Measurements from ENCODE around the gene CEP97.
"Not testable (repeated sequence)": the region's sequence is repeated elsewhere in the genome, so short reads cannot be mapped to it uniquely, and the experiment has no call there.

The CEP97 gene

DNA sequence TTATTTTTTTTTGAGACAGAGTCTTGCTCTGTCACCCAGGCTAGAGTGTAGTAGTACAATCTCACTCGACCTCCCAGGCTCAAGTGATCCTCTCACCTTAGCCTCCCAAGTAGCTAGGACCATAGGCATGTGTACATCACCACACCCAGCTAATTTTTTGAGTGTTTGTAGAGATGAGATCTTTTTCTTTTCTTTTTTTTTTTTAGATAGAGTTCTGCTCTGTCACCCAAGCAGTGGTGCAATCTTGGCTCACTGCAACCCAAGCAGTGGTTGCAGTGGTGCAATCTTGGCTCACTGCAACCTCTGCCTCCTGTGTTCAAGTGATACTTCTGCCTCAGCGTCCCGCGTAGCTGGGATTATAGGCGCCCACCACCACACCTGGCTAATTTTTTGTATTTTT lies 5.2 kb downstream of the CEP97 start:
- FAIRE-seq (no peak), DNase-seq (ENCODE audit: insufficient read length, low spot score) (no peak)
- TF ChIP-seq POLR2A (IDR thresholded peaks at IDR 0.05; ENCODE audit: low read depth, low read length), result no peak

DNA sequence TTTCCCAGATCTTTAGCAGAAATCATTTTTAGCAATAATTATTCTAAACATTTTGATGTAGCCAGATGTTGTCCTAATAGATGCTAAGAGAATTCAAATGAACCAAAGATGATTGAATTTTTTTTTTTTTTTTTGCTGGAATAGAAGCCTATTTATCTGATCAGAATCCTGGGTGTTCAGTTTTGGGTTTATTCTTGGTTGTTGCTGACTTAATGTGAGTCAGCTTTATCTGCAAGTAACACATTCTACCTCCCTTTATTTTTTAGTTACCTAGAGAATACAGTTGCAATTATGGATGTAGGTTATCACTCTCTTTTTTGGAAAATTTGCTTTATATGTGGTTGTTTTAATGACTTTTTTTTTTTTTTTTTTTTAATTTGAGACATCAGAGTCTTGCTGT lies 6.4 kb downstream of the CEP97 start:
- FAIRE-seq (no peak), DNase-seq (ENCODE audit: insufficient read length, low spot score) (no peak)
- TF ChIP-seq POLR2A (IDR thresholded peaks at IDR 0.05; ENCODE audit: low read depth, low read length), result no peak

DNA sequence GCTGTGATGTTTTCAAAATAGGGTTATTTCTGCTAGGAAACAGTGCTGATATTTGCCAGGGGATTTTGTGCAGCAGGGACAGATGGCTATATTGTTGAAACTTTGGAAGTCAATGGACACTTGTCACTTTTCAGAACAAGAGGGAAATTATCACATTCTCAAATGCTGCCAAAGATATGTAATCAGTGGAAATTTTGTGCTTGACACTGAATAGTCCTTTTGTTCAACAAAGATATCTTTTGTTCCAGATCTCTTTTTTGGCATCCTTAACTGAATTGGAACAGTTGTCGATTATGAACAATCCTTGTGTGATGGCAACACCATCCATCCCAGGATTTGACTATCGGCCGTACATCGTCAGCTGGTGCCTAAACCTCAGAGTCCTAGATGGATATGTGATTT lies 7.8 kb downstream of the CEP97 start:
- TF ChIP-seq POLR2A (IDR thresholded peaks at IDR 0.05; ENCODE audit: low read depth, low read length), result no peak
- FAIRE-seq (no peak), DNase-seq (ENCODE audit: insufficient read length, low spot score) (no peak)

GRCh38 chr3:101735833-101736232 lies 11.4 kb downstream of the CEP97 start:
- DNase-seq (ENCODE audit: insufficient read length, low spot score) (no peak), FAIRE-seq (no peak)
- no peak for TF ChIP-seq POLR2A (IDR thresholded peaks at IDR 0.05; ENCODE audit: low read depth, low read length)

GRCh38 chr3:101741914-101742313 lies 17.5 kb downstream of the CEP97 start:
- DNase-seq (ENCODE audit: insufficient read length, low spot score); FAIRE-seq: not testable (repeated sequence)

DNA sequence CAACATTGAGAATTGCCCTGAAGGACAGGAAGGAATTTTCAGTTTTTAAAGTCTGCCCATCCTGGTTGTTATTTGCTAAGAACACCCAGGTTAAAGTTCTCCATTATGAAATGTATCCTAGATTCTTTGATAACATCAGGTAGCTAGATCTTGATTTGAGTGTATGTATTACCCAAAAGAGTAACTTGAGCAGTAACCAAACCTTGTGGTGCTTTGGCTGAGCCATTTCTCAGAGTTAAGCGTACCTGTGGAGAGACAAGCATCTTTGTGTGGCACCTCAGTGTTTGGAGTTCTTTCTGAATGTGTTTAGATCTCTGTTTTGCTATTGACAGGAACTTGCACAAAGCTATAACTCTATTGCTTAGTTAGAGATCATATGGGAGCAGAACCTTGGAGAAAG lies 20.4 kb downstream of the CEP97 start:
- TF ChIP-seq POLR2A (IDR thresholded peaks at IDR 0.05; ENCODE audit: low read depth, low read length), result no peak
- no peak for FAIRE-seq

GRCh38 chr3:101745934-101746333 lies 21.5 kb downstream of the CEP97 start:
- not testable (repeated sequence) for DNase-seq (ENCODE audit: insufficient read length, low spot score); FAIRE-seq

More for the DNA sequence above, 20.4 kb downstream of the CEP97 start:
- DNase-seq (ENCODE audit: insufficient read length, low spot score), result no peak

GRCh38 chr3:101753386-101754113 lies 29.1 kb downstream of the CEP97 start:
- FAIRE-seq; DNase-seq (ENCODE audit: insufficient read length, low spot score): not testable (repeated sequence)

GRCh38 chr3:101758224-101758623 lies 33.8 kb downstream of the CEP97 start:
- FAIRE-seq (no peak), DNase-seq (ENCODE audit: insufficient read length, low spot score) (no peak)
- TF ChIP-seq POLR2A (IDR thresholded peaks at IDR 0.05; ENCODE audit: low read depth, low read length), result no peak

- no peak for TF ChIP-seq POLR2A (IDR thresholded peaks at IDR 0.05; ENCODE audit: low read depth, low read length)
- DNase-seq (ENCODE audit: insufficient read length, low spot score) (no peak), FAIRE-seq (no peak)
These were observed 37.7 kb downstream of the CEP97 start for GRCh38 chr3:101762041-101762646.

GRCh38 chr3:101777745-101778281 lies 53.4 kb downstream of the CEP97 start:
- not testable (repeated sequence) for DNase-seq (ENCODE audit: insufficient read length, low spot score); FAIRE-seq

DNA sequence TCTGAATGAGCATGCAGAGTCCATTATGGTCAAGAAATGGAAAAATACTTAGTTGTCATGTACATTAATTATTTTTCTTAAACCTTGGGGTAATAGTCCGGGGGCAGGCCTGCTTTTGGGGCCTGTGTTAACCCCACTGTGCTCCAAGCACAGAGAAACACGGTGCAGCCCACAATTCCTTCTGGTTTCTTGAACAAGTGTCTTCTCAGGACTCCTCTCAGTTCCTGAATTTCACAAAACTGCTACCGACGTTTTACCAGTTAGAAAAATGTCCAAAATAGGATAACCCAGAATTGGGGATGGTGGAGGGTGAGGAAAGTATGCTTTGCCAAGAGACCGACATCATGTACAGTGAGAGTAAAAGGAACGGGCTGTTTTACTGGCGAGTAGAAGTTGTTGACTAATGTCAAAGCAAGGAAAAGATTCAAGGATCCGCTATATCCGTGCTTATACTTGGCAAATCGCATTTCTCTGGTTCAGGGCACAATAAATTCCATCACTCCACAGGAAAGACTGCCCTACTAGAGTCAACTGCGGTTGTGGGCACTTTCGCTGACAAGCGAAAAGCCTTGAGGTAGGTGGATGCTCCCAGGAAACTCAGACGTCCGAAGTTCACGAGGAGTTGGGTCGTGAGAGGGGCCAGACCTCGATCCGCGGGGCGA lies 54.1 kb downstream of the CEP97 start:
- TF ChIP-seq POLR2A (IDR thresholded peaks at IDR 0.05; ENCODE audit: low read depth, low read length), result no peak
- DNase-seq (ENCODE audit: insufficient read length, low spot score) (no peak), FAIRE-seq (no peak)

- TF ChIP-seq POLR2A (IDR thresholded peaks at IDR 0.05; ENCODE audit: low read depth, low read length), result peak; percentile 46
- DNase-seq (ENCODE audit: insufficient read length, low spot score), result peak; percentile 74
- peak; percentile 75 for FAIRE-seq
These were observed 54.8 kb downstream of the CEP97 start, which contains the start of gene NXPE3 for GRCh38 chr3:101779047-101779821. Gene NXPE3 (plus strand): TSS chr3:101779211. CDS start chr3:101785597, 6,386 bp downstream.

DNA sequence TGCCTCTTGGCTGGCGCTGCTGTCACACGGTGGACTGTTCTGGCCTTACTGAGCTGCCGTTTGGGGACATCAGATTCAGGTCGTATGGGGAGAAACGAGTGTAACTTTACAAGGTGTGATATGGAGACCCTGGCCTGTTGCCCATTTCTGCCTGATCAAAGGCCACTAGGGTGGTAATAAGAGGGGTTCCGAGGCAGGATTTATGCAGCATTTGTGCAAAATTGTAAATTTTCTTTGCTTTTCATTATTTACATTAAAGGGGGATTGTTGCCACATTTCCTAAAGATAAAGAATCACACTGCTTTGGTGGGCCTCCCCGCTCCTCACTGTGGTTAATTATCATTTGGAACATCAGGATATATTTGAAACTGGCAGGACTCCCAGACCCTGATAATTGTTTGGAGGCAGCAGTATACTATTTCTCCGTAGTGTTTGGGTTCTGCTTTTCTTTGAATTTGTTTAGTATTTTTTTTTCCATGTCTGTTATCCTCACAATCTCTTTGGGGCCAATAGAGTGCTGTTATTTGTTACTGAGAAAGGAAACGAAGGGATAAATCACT lies 55.5 kb downstream of the CEP97 start:
- no peak for TF ChIP-seq POLR2A (IDR thresholded peaks at IDR 0.05; ENCODE audit: low read depth, low read length)
- DNase-seq (ENCODE audit: insufficient read length, low spot score) (no peak), FAIRE-seq (no peak)

Data from H54 (cell line).